K562 (cell line): ENCODE data around the gene LSM11. TPM values are rescaled to one million over a fixed set of nuclear protein-coding genes. Genes with fewer than 3 reads are reported as not detected.

Experiments
- ARID2 ChIP-seq: fragments of 450-650 bp; IDR thresholded peaks from 2 replicates; pipeline ENCODE4 v1.6.1; 2017; ENCODE audit warnings: antibody characterized with exemption, mild to moderate bottlenecking
- EGR1 ChIP-seq: fragments of 450-650 bp; conservative IDR thresholded peaks from 2 replicates; pipeline ENCODE4 v1.6.1; 2017; ENCODE audit warnings: mild to moderate bottlenecking
- ESRRA ChIP-seq: fragments of 450-650 bp; IDR thresholded peaks from 2 replicates; pipeline ENCODE4 v1.6.1; 2014; ENCODE audit warnings: low read depth, mild to moderate bottlenecking, moderate library complexity, borderline replicate concordance
- FOXM1 ChIP-seq, 2 experiments: fragments of 450-650 bp in 1 of 2; sonication (generic) in 1 of 2; formaldehyde crosslinking in 1 of 2; IDR thresholded peaks; 2 replicates each; pipeline versions ENCODE4 v1.6.1 to v1.9.0; 2017 to 2022; ENCODE audit warnings: low read depth in 2 of 2, mild to moderate bottlenecking in 2 of 2, missing genetic modification reagents in 1 of 2, moderate library complexity in 1 of 2
- NUFIP1 ChIP-seq: fragments of 450-650 bp; IDR thresholded peaks from 2 replicates; pipeline ENCODE4 v1.6.1; 2018; ENCODE audit not compliant: partially characterized antibody
- RFX1 ChIP-seq: fragments of 450-650 bp; IDR thresholded peaks from 2 replicates; pipeline ENCODE4 v1.6.1; 2016; ENCODE audit warnings: mild to moderate bottlenecking, moderate library complexity
- TARDBP ChIP-seq: fragments of 450-650 bp; IDR thresholded peaks from 2 replicates; pipeline ENCODE4 v1.6.1; 2016
- TCFL5 ChIP-seq: fragments of 250-450 bp; sonication (Bioruptor Pico); conservative IDR thresholded peaks from 2 replicates; pipeline ENCODE4 v1.6.1; 2021; ENCODE audit warnings: mild to moderate bottlenecking, moderate library complexity, matching md5 sums
- ZNF140 ChIP-seq: fragments of 250-450 bp; sonication (Bioruptor Pico); IDR thresholded peaks from 2 replicates; pipeline ENCODE4 v1.8.0; 2021; ENCODE audit warnings: moderate library complexity, mild to moderate bottlenecking, inconsistent platforms
- polyA plus RNA-seq, 8 experiments: library from polyadenylated mRNA; depleted of rRNA in 4 of 8; stranded (reverse) in 5 of 8; unstranded in 3 of 8; fragments of >200 nt; fragmentation: Nextera tagmentation in 2 of 8; fragmentation: Illumina TruSeq in 1 of 8; extraction: Ambion mirVana in 2 of 8; extraction: Trizol in 1 of 8; gene quantifications; 2 replicates each; pipeline versions ENCODE4 v1.2.1 to v1.2.3, GENCODE V29; 2011 to 2014; ENCODE audit warnings: inconsistent platforms in 1 of 8, missing spikeins in 1 of 8
- total RNA-seq, 7 experiments: library from RNA; depleted of rRNA in 6 of 7; stranded (reverse); fragments of >200 nt in 6 of 7; fragmentation: Illumina TruSeq in 2 of 7; extraction: Trizol in 2 of 7; gene quantifications; 2 replicates each; pipeline versions ENCODE4 v1.2.1 to v1.2.3, GENCODE V29; 2011 to 2021; ENCODE audit warnings: low replicate concordance in 1 of 7
- TF ChIP-seq, protein P1 (sequence below): fragments of 250-450 bp; sonication (Bioruptor Pico); IDR thresholded peaks from 2 replicates; pipeline ENCODE4 v1.5.1; 2021; ENCODE audit warnings: mild to moderate bottlenecking
- TF ChIP-seq, protein P2 (sequence below): conservative IDR thresholded peaks from 2 replicates; pipeline ENCODE4 v1.6.1; 2011; ENCODE audit warnings: low read depth, mild to moderate bottlenecking, low read length; ENCODE audit not compliant: control insufficient read depth
- TF ChIP-seq, protein P3 (sequence below): fragments of 200-800 bp; sonication (Bioruptor generic); IDR thresholded peaks from 2 replicates; pipeline ENCODE4 v1.6.1; 2016; ENCODE audit warnings: missing genetic modification characterization, missing compliant biosample characterization
- TF ChIP-seq, protein P4 (sequence below): fragments of 450-650 bp; formaldehyde crosslinking; IDR thresholded peaks from 2 replicates; pipeline ENCODE4 v1.4.0; 2020; ENCODE audit warnings: mild to moderate bottlenecking, moderate library complexity
- TF ChIP-seq, protein P5 (sequence below), 2 experiments: fragments of 450-650 bp in 1 of 2; sonication (generic) in 1 of 2; formaldehyde crosslinking; conservative IDR thresholded peaks; 2 replicates each; pipeline versions ENCODE4 v1.4.0 to v1.8.1; 2020 to 2022; ENCODE audit warnings: mild to moderate bottlenecking in 1 of 2, missing genetic modification reagents in 1 of 2
- TF ChIP-seq, protein P6 (sequence below): fragments of 450-650 bp; conservative IDR thresholded peaks from 2 replicates; pipeline ENCODE4 v1.6.1; 2016; ENCODE audit warnings: missing genetic modification characterization, low read depth, mild to moderate bottlenecking, missing compliant biosample characterization, moderate library complexity

Gene LSM11
- total and polyA plus RNA-seq, 9 of the 15 experiments (the other 6 are each of a cell fraction or from before 2014, with no cell fraction given), result 1.8 to 9.4 (median 4.7) TPM

DNA sequence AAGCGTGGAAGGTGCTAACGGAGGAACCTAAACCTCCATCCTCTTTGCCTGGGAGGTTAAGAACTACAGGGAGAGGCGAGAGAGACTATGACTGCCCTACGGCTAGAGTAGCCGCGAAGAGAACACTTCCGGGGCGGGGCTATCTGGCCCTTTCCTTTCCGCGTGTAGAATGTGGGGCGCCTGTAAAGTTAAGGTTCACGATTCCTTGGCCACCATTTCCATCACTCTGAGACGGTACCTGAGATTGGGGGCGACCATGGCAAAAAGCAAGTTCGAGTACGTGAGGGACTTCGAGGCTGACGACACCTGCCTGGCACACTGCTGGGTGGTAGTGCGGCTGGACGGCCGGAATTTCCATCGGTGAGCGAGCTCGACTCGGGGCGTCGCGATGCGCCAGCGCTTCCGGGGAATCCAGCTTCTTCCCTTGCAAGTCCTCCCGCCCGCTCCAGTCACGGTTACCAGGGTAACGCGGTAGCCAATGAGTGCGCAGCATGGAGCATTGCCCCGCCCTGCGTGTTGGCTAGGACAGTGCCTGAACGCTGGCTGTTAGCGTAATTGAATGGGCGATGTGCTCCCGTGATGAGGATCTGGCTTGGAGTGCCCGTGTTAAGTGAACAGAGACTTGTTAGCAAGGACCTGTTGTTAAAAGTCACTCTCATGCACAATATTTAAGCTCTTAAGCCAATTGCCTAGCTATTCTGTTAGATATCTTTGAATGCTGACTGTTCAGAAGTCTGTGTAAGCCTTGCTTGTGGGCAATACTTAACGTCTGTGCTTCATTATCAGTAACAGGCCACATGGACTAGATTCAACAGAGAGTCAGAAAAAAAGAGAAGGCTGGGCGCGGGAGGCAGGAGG is 12.0 kb upstream of the LSM11 start, which contains the start of gene THG1L (continued):
- TF ChIP-seq, protein P1, sequence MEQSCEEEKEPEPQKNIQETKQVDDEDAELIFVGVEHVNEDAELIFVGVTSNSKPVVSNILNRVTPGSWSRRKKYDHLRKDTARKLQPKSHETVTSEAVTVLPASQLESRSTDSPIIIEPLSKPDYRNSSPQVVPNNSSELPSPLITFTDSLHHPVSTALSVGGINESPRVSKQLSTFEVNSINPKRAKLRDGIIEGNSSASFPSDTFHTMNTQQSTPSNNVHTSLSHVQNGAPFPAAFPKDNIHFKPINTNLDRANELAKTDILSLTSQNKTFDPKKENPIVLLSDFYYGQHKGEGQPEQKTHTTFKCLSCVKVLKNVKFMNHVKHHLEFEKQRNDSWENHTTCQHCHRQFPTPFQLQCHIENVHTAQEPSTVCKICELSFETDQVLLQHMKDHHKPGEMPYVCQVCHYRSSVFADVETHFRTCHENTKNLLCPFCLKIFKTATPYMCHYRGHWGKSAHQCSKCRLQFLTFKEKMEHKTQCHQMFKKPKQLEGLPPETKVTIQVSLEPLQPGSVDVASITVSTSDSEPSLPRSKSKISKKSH (CRISPR knock-in tag), result no peak
- TF ChIP-seq TCFL5 (CRISPR knock-in tag) (no peak), TARDBP (no peak), NUFIP1 (no peak), RFX1 (peak; percentile 98), ARID2 (no peak), EGR1 (no peak), FOXM1 (IDR thresholded peaks at IDR 0.05; ENCODE audit: low read depth) (0 out of 2 replicates have a peak, but pooled peaks have one; percentile 27), FOXM1 (CRISPR knock-in tag; IDR thresholded peaks at IDR 0.05; ENCODE audit: low read depth) (peak; percentile 74; the same call in 1 of the 2 replicates), ZNF140 (no peak), ESRRA (no peak)
- TF ChIP-seq, protein P2, sequence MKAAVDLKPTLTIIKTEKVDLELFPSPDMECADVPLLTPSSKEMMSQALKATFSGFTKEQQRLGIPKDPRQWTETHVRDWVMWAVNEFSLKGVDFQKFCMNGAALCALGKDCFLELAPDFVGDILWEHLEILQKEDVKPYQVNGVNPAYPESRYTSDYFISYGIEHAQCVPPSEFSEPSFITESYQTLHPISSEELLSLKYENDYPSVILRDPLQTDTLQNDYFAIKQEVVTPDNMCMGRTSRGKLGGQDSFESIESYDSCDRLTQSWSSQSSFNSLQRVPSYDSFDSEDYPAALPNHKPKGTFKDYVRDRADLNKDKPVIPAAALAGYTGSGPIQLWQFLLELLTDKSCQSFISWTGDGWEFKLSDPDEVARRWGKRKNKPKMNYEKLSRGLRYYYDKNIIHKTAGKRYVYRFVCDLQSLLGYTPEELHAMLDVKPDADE, result no peak
- TF ChIP-seq, protein P3, sequence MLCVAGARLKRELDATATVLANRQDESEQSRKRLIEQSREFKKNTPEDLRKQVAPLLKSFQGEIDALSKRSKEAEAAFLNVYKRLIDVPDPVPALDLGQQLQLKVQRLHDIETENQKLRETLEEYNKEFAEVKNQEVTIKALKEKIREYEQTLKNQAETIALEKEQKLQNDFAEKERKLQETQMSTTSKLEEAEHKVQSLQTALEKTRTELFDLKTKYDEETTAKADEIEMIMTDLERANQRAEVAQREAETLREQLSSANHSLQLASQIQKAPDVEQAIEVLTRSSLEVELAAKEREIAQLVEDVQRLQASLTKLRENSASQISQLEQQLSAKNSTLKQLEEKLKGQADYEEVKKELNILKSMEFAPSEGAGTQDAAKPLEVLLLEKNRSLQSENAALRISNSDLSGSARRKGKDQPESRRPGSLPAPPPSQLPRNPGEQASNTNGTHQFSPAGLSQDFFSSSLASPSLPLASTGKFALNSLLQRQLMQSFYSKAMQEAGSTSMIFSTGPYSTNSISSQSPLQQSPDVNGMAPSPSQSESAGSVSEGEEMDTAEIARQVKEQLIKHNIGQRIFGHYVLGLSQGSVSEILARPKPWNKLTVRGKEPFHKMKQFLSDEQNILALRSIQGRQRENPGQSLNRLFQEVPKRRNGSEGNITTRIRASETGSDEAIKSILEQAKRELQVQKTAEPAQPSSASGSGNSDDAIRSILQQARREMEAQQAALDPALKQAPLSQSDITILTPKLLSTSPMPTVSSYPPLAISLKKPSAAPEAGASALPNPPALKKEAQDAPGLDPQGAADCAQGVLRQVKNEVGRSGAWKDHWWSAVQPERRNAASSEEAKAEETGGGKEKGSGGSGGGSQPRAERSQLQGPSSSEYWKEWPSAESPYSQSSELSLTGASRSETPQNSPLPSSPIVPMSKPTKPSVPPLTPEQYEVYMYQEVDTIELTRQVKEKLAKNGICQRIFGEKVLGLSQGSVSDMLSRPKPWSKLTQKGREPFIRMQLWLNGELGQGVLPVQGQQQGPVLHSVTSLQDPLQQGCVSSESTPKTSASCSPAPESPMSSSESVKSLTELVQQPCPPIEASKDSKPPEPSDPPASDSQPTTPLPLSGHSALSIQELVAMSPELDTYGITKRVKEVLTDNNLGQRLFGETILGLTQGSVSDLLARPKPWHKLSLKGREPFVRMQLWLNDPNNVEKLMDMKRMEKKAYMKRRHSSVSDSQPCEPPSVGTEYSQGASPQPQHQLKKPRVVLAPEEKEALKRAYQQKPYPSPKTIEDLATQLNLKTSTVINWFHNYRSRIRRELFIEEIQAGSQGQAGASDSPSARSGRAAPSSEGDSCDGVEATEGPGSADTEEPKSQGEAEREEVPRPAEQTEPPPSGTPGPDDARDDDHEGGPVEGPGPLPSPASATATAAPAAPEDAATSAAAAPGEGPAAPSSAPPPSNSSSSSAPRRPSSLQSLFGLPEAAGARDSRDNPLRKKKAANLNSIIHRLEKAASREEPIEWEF, result no peak
- TF ChIP-seq, protein P4, sequence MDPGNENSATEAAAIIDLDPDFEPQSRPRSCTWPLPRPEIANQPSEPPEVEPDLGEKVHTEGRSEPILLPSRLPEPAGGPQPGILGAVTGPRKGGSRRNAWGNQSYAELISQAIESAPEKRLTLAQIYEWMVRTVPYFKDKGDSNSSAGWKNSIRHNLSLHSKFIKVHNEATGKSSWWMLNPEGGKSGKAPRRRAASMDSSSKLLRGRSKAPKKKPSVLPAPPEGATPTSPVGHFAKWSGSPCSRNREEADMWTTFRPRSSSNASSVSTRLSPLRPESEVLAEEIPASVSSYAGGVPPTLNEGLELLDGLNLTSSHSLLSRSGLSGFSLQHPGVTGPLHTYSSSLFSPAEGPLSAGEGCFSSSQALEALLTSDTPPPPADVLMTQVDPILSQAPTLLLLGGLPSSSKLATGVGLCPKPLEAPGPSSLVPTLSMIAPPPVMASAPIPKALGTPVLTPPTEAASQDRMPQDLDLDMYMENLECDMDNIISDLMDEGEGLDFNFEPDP (CRISPR knock-in tag), result no peak
- TF ChIP-seq, protein P5, sequence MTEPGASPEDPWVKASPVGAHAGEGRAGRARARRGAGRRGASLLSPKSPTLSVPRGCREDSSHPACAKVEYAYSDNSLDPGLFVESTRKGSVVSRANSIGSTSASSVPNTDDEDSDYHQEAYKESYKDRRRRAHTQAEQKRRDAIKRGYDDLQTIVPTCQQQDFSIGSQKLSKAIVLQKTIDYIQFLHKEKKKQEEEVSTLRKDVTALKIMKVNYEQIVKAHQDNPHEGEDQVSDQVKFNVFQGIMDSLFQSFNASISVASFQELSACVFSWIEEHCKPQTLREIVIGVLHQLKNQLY (CRISPR knock-in tag; conservative IDR thresholded peaks at IDR 0.05), result no peak
- TF ChIP-seq, protein P6, sequence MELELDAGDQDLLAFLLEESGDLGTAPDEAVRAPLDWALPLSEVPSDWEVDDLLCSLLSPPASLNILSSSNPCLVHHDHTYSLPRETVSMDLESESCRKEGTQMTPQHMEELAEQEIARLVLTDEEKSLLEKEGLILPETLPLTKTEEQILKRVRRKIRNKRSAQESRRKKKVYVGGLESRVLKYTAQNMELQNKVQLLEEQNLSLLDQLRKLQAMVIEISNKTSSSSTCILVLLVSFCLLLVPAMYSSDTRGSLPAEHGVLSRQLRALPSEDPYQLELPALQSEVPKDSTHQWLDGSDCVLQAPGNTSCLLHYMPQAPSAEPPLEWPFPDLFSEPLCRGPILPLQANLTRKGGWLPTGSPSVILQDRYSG (tag), result no peak
